ENCODE data around the gene ISL2. TPM values are rescaled to one million over a fixed set of nuclear protein-coding genes. Genes with fewer than 3 reads are reported as not detected.
A peak's percentile ranks its signal among the peaks of the same experiment; 100 is the strongest.
"Not testable (repeated sequence)": the region's sequence is repeated elsewhere in the genome, so short reads cannot be mapped to it uniquely, and the experiment has no call there.

Gene ISL2
- total RNA-seq, 1 donor from 2014 or later: 78.7 TPM

GRCh38 chr15:76311100-76311953, 25.2 kb upstream of the ISL2 start, which contains the start of gene ETFA:
ETFA (minus strand) TSS chr15:76311469; CDS start chr15:76311388, 81 bp downstream.
- H3K36me3 Mint-ChIP-seq (ENCODE audit: unreplicated experiment): no peaks in the 10 kb centered on the region
- peak within 1 kb of the TSS; percentile 89 for H3K4me3 Mint-ChIP-seq (ENCODE audit: unreplicated experiment)
- no peaks in the 10 kb centered on the region for H3K27me3 Mint-ChIP-seq (ENCODE audit: unreplicated experiment)
- peak; percentile 99 for DNase-seq
- peaks cover 3% of the 10 kb centered on the region for H3K9me3 Mint-ChIP-seq (ENCODE audit: unreplicated experiment)
- H3K27ac Mint-ChIP-seq (ENCODE audit: unreplicated experiment): peak within 1 kb of the TSS; percentile 93
- no peak for TF ChIP-seq CTCF (IDR thresholded peaks at IDR 0.05; ENCODE audit: partially characterized antibody, unreplicated experiment)
- H3K4me1 Mint-ChIP-seq (ENCODE audit: low read depth, unreplicated experiment): peaks cover 22% of the 10 kb centered on the region

- Mint-ChIP-seq H3K9me3 (ENCODE audit: unreplicated experiment) (peaks cover 3% of the 10 kb centered on the region), H3K4me3 (ENCODE audit: unreplicated experiment) (peak overlapping the region; percentile 65), H3K27ac (ENCODE audit: unreplicated experiment) (peak overlapping the region; percentile 5), H3K4me1 (ENCODE audit: low read depth, unreplicated experiment) (peaks cover 31% of the 10 kb centered on the region), H3K27me3 (ENCODE audit: unreplicated experiment) (no peaks in the 10 kb centered on the region), H3K36me3 (ENCODE audit: unreplicated experiment) (no peaks in the 10 kb centered on the region)
- no peak for TF ChIP-seq CTCF (IDR thresholded peaks at IDR 0.05; ENCODE audit: partially characterized antibody, unreplicated experiment)
- no peak for DNase-seq
Observed at GRCh38 chr15:76312540-76313174, 23.9 kb upstream of the ISL2 start.

GRCh38 chr15:76313175-76313567, 23.4 kb upstream of the ISL2 start:
- not testable (repeated sequence) for DNase-seq; H3K36me3 Mint-ChIP-seq (ENCODE audit: unreplicated experiment); H3K9me3 Mint-ChIP-seq (ENCODE audit: unreplicated experiment); H3K27me3 Mint-ChIP-seq (ENCODE audit: unreplicated experiment)
- peak overlapping the region; percentile 49 for H3K27ac Mint-ChIP-seq (ENCODE audit: unreplicated experiment)
- peaks cover 32% of the 10 kb centered on the region for H3K4me1 Mint-ChIP-seq (ENCODE audit: low read depth, unreplicated experiment)
- peak overlapping the region; percentile 36 for H3K4me3 Mint-ChIP-seq (ENCODE audit: unreplicated experiment)

GRCh38 chr15:76313731-76314130, 22.8 kb upstream of the ISL2 start:
- Mint-ChIP-seq H3K4me3 (ENCODE audit: unreplicated experiment) (no peak overlapping the region), H3K27me3 (ENCODE audit: unreplicated experiment) (no peaks in the 10 kb centered on the region), H3K27ac (ENCODE audit: unreplicated experiment) (no peak overlapping the region), H3K9me3 (ENCODE audit: unreplicated experiment) (peaks cover 3% of the 10 kb centered on the region), H3K36me3 (ENCODE audit: unreplicated experiment) (no peaks in the 10 kb centered on the region), H3K4me1 (ENCODE audit: low read depth, unreplicated experiment) (peaks cover 32% of the 10 kb centered on the region)
- DNase-seq: peak; percentile 25
- TF ChIP-seq CTCF (IDR thresholded peaks at IDR 0.05; ENCODE audit: partially characterized antibody, unreplicated experiment): no peak

GRCh38 chr15:76320012-76320411, 16.6 kb upstream of the ISL2 start:
- Mint-ChIP-seq H3K27ac (ENCODE audit: unreplicated experiment) (no peak overlapping the region), H3K4me1 (ENCODE audit: low read depth, unreplicated experiment) (peaks cover 12% of the 10 kb centered on the region), H3K9me3 (ENCODE audit: unreplicated experiment) (peaks cover 1% of the 10 kb centered on the region), H3K4me3 (ENCODE audit: unreplicated experiment) (no peak overlapping the region), H3K36me3 (ENCODE audit: unreplicated experiment) (no peaks in the 10 kb centered on the region), H3K27me3 (ENCODE audit: unreplicated experiment) (no peaks in the 10 kb centered on the region)
- DNase-seq: no peak
- no peak for TF ChIP-seq CTCF (IDR thresholded peaks at IDR 0.05; ENCODE audit: partially characterized antibody, unreplicated experiment)
